WTC11 (cell line): ENCODE results near the gene RANBP17.

Experiments
- ATF1 ChIP-seq: sonication (generic); formaldehyde crosslinking; IDR thresholded peaks from 2 replicates; pipeline ENCODE4 v1.8.1; 2023; ENCODE audit warnings: mild to moderate bottlenecking, moderate library complexity, missing genetic modification reagents
- ESRRA ChIP-seq: sonication (generic); formaldehyde crosslinking; IDR thresholded peaks from 2 replicates; pipeline ENCODE4 v1.8.1; 2022; ENCODE audit warnings: mild to moderate bottlenecking, missing genetic modification reagents, borderline replicate concordance
- ETV6 ChIP-seq: sonication (generic); formaldehyde crosslinking; IDR thresholded peaks from 2 replicates; pipeline ENCODE4 v1.8.1; 2022; ENCODE audit warnings: mild to moderate bottlenecking, missing genetic modification reagents
- JUN ChIP-seq: sonication (generic); formaldehyde crosslinking; IDR thresholded peaks from 2 replicates; pipeline ENCODE4 v1.8.0; 2023; ENCODE audit warnings: mild to moderate bottlenecking, missing genetic modification reagents
- NR2C2 ChIP-seq: sonication (generic); formaldehyde crosslinking; IDR thresholded peaks from 2 replicates; pipeline ENCODE4 v1.8.0; 2022; ENCODE audit warnings: mild to moderate bottlenecking, missing genetic modification reagents
- TCF7 ChIP-seq: sonication (generic); formaldehyde crosslinking; IDR thresholded peaks from 2 replicates; pipeline ENCODE4 v1.8.0; 2022; ENCODE audit warnings: mild to moderate bottlenecking, low read depth, missing genetic modification reagents, moderate library complexity
- ZNF121 ChIP-seq: sonication (generic); formaldehyde crosslinking; IDR thresholded peaks from 2 replicates; pipeline ENCODE4 v1.8.0; 2023; ENCODE audit warnings: missing genetic modification reagents
- ZNF219 ChIP-seq: sonication (generic); formaldehyde crosslinking; IDR thresholded peaks from 2 replicates; pipeline ENCODE4 v1.8.0; 2023; ENCODE audit warnings: missing genetic modification reagents, mild to moderate bottlenecking, borderline replicate concordance
- TF ChIP-seq, protein P1 (sequence below): fragments of 200-600 bp; IDR thresholded peaks from 2 replicates; pipeline ENCODE4 v1.8.0; 2022; ENCODE audit warnings: antibody characterized with exemption
- TF ChIP-seq, protein P2 (sequence below): sonication (generic); formaldehyde crosslinking; IDR thresholded peaks from 2 replicates; pipeline ENCODE4 v1.8.1; 2023; ENCODE audit warnings: mild to moderate bottlenecking, missing genetic modification reagents, moderate library complexity
- TF ChIP-seq, protein P3 (sequence below): sonication (generic); formaldehyde crosslinking; IDR thresholded peaks from 2 replicates; pipeline ENCODE4 v1.8.1; 2022; ENCODE audit warnings: low read depth, mild to moderate bottlenecking, moderate library complexity, missing genetic modification reagents, borderline replicate concordance
- TF ChIP-seq, protein P4 (sequence below): sonication (generic); formaldehyde crosslinking; IDR thresholded peaks from 2 replicates; pipeline ENCODE4 v1.8.1; 2022; ENCODE audit warnings: low read depth, missing genetic modification reagents, borderline replicate concordance

DNA sequence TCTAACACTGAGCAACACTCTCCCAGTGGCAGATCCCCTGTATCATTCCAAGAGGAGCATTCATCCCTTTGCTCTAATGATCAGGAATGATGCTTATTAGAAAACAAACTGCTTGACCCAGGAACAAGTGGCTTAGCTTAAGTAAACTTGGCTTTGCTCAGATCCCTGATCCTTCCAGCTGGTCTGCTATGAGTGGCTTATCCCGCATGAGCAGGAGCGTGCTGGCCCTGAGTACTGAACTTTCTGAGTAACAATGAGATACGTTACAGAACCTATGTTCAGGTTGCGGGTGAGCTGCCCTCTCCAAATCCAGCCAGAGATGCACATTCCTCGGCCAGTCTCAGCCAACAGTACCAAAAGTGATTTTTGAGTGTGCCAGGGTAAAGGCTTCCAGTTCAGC is 48.6 kb upstream of the RANBP17 start:
- TF ChIP-seq ZNF121 (CRISPR knock-in tag) = no peak
- TF ChIP-seq, protein P1, sequence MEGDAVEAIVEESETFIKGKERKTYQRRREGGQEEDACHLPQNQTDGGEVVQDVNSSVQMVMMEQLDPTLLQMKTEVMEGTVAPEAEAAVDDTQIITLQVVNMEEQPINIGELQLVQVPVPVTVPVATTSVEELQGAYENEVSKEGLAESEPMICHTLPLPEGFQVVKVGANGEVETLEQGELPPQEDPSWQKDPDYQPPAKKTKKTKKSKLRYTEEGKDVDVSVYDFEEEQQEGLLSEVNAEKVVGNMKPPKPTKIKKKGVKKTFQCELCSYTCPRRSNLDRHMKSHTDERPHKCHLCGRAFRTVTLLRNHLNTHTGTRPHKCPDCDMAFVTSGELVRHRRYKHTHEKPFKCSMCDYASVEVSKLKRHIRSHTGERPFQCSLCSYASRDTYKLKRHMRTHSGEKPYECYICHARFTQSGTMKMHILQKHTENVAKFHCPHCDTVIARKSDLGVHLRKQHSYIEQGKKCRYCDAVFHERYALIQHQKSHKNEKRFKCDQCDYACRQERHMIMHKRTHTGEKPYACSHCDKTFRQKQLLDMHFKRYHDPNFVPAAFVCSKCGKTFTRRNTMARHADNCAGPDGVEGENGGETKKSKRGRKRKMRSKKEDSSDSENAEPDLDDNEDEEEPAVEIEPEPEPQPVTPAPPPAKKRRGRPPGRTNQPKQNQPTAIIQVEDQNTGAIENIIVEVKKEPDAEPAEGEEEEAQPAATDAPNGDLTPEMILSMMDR = no peak
- no peak for TF ChIP-seq ATF1 (CRISPR knock-in tag)
- TF ChIP-seq, protein P2, sequence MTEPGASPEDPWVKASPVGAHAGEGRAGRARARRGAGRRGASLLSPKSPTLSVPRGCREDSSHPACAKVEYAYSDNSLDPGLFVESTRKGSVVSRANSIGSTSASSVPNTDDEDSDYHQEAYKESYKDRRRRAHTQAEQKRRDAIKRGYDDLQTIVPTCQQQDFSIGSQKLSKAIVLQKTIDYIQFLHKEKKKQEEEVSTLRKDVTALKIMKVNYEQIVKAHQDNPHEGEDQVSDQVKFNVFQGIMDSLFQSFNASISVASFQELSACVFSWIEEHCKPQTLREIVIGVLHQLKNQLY (CRISPR knock-in tag) = no peak
- TF ChIP-seq, protein P3, sequence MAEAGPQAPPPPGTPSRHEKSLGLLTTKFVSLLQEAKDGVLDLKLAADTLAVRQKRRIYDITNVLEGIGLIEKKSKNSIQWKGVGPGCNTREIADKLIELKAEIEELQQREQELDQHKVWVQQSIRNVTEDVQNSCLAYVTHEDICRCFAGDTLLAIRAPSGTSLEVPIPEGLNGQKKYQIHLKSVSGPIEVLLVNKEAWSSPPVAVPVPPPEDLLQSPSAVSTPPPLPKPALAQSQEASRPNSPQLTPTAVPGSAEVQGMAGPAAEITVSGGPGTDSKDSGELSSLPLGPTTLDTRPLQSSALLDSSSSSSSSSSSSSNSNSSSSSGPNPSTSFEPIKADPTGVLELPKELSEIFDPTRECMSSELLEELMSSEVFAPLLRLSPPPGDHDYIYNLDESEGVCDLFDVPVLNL (CRISPR knock-in tag) = no peak
- no peak for TF ChIP-seq JUN (CRISPR knock-in tag)
- TF ChIP-seq ZNF219 (CRISPR knock-in tag) = no peak
- TF ChIP-seq ESRRA (CRISPR knock-in tag) = no peak
- TF ChIP-seq, protein P4, sequence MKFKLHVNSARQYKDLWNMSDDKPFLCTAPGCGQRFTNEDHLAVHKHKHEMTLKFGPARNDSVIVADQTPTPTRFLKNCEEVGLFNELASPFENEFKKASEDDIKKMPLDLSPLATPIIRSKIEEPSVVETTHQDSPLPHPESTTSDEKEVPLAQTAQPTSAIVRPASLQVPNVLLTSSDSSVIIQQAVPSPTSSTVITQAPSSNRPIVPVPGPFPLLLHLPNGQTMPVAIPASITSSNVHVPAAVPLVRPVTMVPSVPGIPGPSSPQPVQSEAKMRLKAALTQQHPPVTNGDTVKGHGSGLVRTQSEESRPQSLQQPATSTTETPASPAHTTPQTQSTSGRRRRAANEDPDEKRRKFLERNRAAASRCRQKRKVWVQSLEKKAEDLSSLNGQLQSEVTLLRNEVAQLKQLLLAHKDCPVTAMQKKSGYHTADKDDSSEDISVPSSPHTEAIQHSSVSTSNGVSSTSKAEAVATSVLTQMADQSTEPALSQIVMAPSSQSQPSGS (CRISPR knock-in tag) = no peak
- TF ChIP-seq TCF7 = no peak
- no peak for TF ChIP-seq NR2C2 (CRISPR knock-in tag)
- no peak for TF ChIP-seq ETV6 (CRISPR knock-in tag)
